Urothelium cell line (cell line): Measurements from ENCODE around the gene SMIM10.
"Not testable (repeated sequence)": the region's sequence is repeated elsewhere in the genome, so short reads cannot be mapped to it uniquely, and the experiment has no call there.

ENCODE experiments used
- DNase-seq: peaks from one replicate; pipeline ENCODE4 v3.0.0; 2011; ENCODE audit warnings: low spot score, mixed read lengths
- FAIRE-seq: peaks from 2 replicates; lab custom pipeline; 2011; peaks lifted over from hg19 to GRCh38; lab: Jason Lieb, UNC

The SMIM10 gene

DNA sequence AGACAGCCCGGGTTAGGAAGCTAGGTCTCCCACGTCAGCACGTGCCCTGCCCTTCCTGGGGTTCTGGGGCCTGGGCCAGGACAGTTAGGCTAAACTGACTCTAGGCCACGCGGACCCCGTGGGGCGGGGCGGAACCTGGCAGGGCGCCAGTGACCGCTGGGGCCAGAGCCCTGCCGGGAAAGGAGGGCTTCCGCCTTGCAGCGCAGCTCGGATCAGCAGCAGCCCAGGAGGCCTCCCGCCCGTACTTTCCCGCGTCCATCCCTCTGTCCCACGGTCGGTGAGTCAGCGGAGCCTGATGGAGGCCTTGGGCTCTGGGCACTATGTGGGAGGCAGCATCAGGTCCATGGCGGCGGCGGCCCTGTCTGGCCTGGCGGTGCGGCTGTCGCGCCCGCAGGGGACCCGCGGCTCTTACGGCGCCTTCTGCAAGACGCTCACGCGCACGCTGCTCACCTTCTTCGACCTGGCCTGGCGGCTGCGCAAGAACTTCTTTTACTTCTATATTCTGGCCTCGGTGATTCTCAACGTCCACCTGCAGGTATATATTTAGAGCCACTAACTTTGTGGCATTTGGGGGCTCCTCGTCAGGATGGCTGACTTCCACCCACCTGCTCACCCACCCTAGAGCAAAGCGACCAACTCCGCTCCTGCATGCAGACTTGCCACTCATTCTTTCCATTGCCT is at the start of gene SMIM10:
Gene SMIM10 (plus strand): TSS at position 191 of the 681 bp plus-strand sequence. CDS start 105 bp downstream, at position 296.
- FAIRE-seq (no peak), DNase-seq (peak; percentile 43)

- not testable (repeated sequence) for DNase-seq, FAIRE-seq
These were observed 44.4 kb upstream of the SMIM10 start for GRCh38 chrX:134946364-134946763.

GRCh38 chrX:134948333-134949241 is 42.2 kb upstream of the SMIM10 start:
- DNase-seq (no peak), FAIRE-seq (no peak)

DNA sequence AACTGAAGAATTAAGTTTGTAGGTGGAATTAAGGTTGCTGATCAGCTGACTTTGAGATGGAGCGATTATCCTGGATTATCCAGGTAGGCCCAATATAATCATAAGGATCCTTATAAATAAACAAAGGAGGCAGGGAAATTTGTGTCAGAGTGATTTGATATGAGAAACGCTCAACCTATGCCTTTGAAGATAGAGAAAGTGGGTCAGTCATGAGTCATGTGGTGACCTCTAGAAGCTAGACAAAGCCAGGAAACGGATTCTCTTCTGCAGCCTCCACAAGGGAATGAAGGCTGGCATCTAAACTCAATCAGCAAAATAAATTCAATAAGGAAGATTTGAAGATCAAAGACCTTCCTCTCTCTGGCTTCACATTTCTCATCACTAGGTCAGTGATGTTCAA is 41.5 kb upstream of the SMIM10 start:
- DNase-seq (no peak), FAIRE-seq (no peak)

- DNase-seq (no peak), FAIRE-seq (no peak)
These were observed 33.0 kb upstream of the SMIM10 start for GRCh38 chrX:134957836-134958235.

DNA sequence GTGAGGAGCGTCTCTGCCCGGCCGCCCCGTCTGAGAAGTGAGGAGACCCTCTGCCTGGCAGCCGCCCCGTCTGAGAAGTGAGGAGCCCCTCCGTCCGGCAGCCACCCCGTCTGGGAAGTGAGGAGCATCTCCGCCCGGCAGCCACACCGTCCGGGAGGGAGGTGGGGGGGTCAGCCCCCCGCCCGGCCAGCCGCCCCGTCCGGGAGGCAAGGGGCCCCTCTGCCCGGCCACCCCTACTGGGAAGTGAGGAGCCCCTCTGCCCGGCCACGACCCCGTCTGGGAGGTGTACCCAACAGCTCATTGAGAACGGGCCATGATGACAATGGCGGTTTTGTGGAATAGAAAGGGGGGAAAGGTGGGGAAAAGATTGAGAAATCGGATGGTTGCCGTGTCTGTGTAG is 30.4 kb upstream of the SMIM10 start:
- FAIRE-seq, DNase-seq: not testable (repeated sequence)

GRCh38 chrX:134963041-134963440 is 27.8 kb upstream of the SMIM10 start:
- DNase-seq (no peak), FAIRE-seq (no peak)

- FAIRE-seq (no peak), DNase-seq (no peak)
These were observed 21.1 kb upstream of the SMIM10 start for GRCh38 chrX:134969726-134970125.

GRCh38 chrX:134971926-134972325 is 18.9 kb upstream of the SMIM10 start:
- FAIRE-seq = no peak
- no peak for DNase-seq

- no peak for DNase-seq
- FAIRE-seq = no peak
These were observed 15.3 kb upstream of the SMIM10 start for GRCh38 chrX:134975516-134975915.

- no peak for FAIRE-seq
- DNase-seq = no peak
These were observed 8.9 kb upstream of the SMIM10 start for GRCh38 chrX:134981910-134982309.

- no peak for FAIRE-seq
- no peak for DNase-seq
These were observed 8.0 kb upstream of the SMIM10 start for GRCh38 chrX:134982748-134983147.

DNA sequence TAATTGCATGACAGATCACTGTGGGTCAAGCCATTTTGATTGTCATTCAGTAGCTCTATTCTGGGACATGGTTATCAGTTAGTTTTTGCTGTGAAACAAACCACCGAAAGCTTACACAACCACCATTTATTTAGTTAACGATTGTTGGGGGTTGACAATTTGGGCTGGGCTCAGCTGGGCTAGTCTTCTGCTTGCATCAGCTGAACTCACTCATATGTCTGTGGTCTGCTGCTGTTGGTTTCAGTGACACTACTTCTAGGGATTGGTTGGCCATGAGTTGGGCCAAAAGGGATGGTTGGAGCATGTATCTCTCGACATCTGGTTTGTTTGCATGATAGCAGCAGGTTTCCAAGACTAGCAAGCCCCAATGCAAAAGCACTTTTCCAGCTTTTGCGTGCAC is 5.3 kb upstream of the SMIM10 start:
- DNase-seq = no peak
- no peak for FAIRE-seq

DNA sequence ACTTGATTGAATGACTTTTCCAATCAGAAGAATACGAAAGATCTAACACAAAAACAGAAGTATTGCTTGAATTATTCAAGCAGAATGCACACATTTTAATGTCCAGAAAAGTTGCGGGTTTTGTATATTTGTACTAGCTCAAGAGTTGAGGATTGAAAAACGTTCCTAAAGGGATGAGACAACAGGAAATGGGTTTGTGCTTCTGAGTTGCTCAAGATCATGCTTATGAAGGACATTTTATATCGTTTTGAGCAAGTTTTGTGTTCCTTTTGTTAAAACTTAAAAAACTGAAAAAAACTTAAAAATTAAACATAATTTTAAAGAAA is 353 bp upstream of the SMIM10 start:
- DNase-seq = no peak
- FAIRE-seq = no peak

- DNase-seq (no peak), FAIRE-seq (no peak)
These were observed 6.9 kb downstream of the SMIM10 start for GRCh38 chrX:134997646-134998045.

DNA sequence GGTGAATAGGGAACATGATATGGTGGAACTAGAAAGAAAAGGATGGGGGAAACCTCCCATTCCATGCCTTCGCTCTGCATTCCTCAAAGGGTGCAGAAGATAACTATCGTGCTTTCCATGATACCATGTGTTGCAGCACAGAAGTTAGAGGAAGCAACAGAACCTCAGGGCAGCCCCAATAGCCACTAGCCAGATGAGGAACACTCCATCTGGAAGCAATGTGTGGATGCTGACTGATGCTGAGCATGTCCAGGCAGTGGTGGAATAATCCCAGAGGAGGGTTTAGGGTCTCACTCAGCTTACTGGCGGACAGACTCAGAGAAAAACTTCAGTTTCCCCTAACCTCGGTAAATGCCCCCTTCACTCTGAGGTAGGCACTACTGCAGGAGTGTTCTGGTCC is 7.5 kb downstream of the SMIM10 start:
- DNase-seq (no peak), FAIRE-seq (no peak)

GRCh38 chrX:134999469-134999868 is 8.7 kb downstream of the SMIM10 start:
- peak; percentile 13 for DNase-seq
- FAIRE-seq = no peak

DNA sequence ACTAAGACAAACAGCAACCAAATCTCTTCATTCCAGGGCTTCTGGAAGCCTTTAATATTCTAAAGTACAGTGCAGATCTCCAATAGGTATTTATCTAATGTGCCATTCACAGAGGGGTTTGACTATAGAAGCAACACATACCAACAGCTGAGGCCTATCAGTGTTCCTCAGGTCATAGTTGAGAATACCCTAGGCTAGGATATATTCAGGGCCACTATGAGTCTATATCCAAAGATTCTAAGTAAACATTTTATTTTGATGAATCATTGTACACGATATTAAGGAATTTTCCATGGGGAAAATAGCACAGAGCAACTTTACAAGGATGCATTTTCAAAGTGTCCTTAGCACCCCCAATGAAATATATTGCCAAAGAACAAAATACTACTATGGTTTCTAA is 9.7 kb downstream of the SMIM10 start:
- FAIRE-seq (no peak), DNase-seq (no peak)

DNA sequence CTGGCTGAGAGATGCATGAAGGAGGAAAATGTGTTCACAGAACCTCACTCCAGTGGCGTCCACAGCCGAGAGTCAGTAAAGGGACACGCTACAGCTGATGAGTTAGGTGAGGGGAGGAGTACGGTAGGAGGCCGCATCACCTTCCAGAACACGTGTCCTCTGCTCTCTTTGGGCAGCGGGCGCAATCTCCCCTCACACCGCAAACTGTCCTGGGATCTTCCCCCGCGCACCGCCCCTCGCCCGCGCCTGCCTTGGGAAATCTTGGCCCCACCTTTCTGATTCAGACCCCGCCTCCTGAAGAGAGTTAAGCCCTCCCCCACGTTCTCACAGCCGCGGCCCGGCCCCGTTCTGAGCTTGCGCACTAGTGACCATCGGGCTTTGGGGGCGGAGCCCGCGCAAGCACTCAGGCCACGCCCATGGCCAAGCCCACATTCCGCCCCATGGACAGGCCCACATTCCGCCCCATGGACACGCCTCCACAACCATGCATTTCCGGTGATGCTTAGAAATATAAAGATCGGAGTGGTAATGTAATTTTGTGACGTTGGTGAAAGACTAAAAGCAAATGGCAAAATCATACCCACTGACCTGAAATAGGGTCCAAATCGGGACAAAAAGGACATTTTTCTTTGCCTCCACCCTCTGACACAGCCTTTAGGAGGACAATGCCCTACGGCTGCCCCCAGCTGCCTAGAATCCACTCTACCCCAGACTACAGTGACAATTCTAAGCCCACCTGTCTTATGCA is 13.3 kb downstream of the SMIM10 start:
- peak; percentile 74 for DNase-seq
- no peak for FAIRE-seq

- DNase-seq (no peak), FAIRE-seq (no peak)
These were observed 15.4 kb downstream of the SMIM10 start for GRCh38 chrX:135006187-135006586.

DNA sequence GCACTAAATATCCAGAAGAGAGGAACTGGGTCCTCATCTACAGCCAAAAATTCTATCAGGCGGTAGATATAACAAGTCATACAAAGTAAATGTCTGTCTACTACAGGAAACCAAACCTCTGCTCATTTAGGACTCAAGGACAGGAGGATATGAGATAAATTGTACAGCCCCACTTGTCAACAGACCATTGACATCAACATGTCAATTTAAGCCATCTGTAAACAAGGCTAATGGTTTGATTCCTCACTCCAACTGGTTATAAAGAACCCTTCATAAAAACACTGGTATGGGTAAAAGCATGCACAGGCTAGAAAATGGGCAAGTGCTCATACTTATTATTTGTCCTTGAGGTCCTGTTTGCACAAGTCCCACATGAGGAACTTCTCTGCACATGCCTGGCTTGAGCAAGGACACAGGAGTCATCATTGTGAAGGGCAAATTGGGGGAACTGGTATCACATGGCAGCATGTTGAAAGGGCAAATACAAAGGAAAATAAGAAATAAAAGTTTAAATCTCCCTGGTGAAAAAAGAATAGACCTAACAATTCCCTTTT is 18.3 kb downstream of the SMIM10 start:
- DNase-seq (no peak), FAIRE-seq (no peak)
